ES-I3 (cell line): ENCODE measurements around the gene GGA3.
"Not testable (repeated sequence)": the region's sequence is repeated elsewhere in the genome, so short reads cannot be mapped to it uniquely, and the experiment has no call there.

Experiments used
- H3K36me3 ChIP-seq: 2 replicates; pipeline ENCODE4 v1.6.1; 2013; ENCODE audit warnings: mild to moderate bottlenecking, low read length, control low read depth, moderate library complexity; ENCODE audit not compliant: insufficient read depth
- H3K4me1 ChIP-seq: 2 replicates; pipeline ENCODE4 v1.6.1; 2013; ENCODE audit warnings: mild to moderate bottlenecking, control low read depth, low read length; ENCODE audit not compliant: insufficient read depth
- H3K9ac ChIP-seq: 2 replicates; pipeline ENCODE4 v1.6.1; 2013; ENCODE audit warnings: low read depth, mild to moderate bottlenecking, low read length, moderate library complexity
- H3K9me3 ChIP-seq: 2 replicates; pipeline ENCODE4 v1.6.1; 2013; ENCODE audit warnings: mild to moderate bottlenecking, low read length, moderate library complexity; ENCODE audit not compliant: control insufficient read depth, insufficient read depth

The GGA3 gene

GRCh38 chr17:75228847-75229246, 32.6 kb downstream of the GGA3 start:
- no peaks in the 10 kb centered on the region for H3K9me3 ChIP-seq
- H3K9ac ChIP-seq: no peak overlapping the region
- peaks cover 43% of the 10 kb centered on the region for H3K36me3 ChIP-seq
- H3K4me1 ChIP-seq: no peaks in the 10 kb centered on the region

GRCh38 chr17:75228305-75228704, 33.1 kb downstream of the GGA3 start:
- H3K9ac ChIP-seq: no peak overlapping the region
- no peaks in the 10 kb centered on the region for H3K4me1 ChIP-seq
- no peaks in the 10 kb centered on the region for H3K9me3 ChIP-seq
- H3K36me3 ChIP-seq: peaks cover 43% of the 10 kb centered on the region

- no peak overlapping the region for H3K9ac ChIP-seq
- peaks cover 40% of the 10 kb centered on the region for H3K36me3 ChIP-seq
- no peaks in the 10 kb centered on the region for H3K9me3 ChIP-seq
- no peaks in the 10 kb centered on the region for H3K4me1 ChIP-seq
Measured at GRCh38 chr17:75227729-75228128, 33.7 kb downstream of the GGA3 start.

GRCh38 chr17:75225016-75225415, 36.4 kb downstream of the GGA3 start:
- H3K36me3 ChIP-seq: peaks cover 38% of the 10 kb centered on the region
- no peak overlapping the region for H3K9ac ChIP-seq
- no peaks in the 10 kb centered on the region for H3K9me3 ChIP-seq

GRCh38 chr17:75219815-75220214, 41.6 kb downstream of the GGA3 start:
- Histone ChIP-seq H3K9ac (no peak overlapping the region), H3K9me3 (no peaks in the 10 kb centered on the region), H3K36me3 (peaks cover 29% of the 10 kb centered on the region), H3K4me1 (no peaks in the 10 kb centered on the region)

More at GRCh38 chr17:75225016-75225415, 36.4 kb downstream of the GGA3 start:
- H3K4me1 ChIP-seq: no peaks in the 10 kb centered on the region

- H3K4me1 ChIP-seq: no peaks in the 10 kb centered on the region
- no peaks in the 10 kb centered on the region for H3K9me3 ChIP-seq
- H3K9ac ChIP-seq: no peak overlapping the region
- peaks cover 37% of the 10 kb centered on the region for H3K36me3 ChIP-seq
Measured at GRCh38 chr17:75218131-75218530, 43.3 kb downstream of the GGA3 start.

GRCh38 chr17:75209061-75209460, 52.3 kb downstream of the GGA3 start:
- no peaks in the 10 kb centered on the region for H3K9me3 ChIP-seq
- no peak overlapping the region for H3K9ac ChIP-seq
- no peaks in the 10 kb centered on the region for H3K4me1 ChIP-seq
- H3K36me3 ChIP-seq: peaks cover 32% of the 10 kb centered on the region

- Histone ChIP-seq H3K36me3 (peaks cover 27% of the 10 kb centered on the region), H3K4me1 (no peaks in the 10 kb centered on the region), H3K9ac (no peak overlapping the region), H3K9me3 (no peaks in the 10 kb centered on the region)
Measured at GRCh38 chr17:75208161-75208560, 53.2 kb downstream of the GGA3 start.

GRCh38 chr17:75207760-75208159, 53.6 kb downstream of the GGA3 start:
- Histone ChIP-seq H3K36me3 (peaks cover 24% of the 10 kb centered on the region), H3K4me1 (no peaks in the 10 kb centered on the region), H3K9me3 (no peaks in the 10 kb centered on the region), H3K9ac (no peak overlapping the region)

GRCh38 chr17:75207050-75207407, 54.4 kb downstream of the GGA3 start:
- H3K9ac ChIP-seq: peak overlapping the region; percentile 98; the same call in 1 of the 2 replicates
- not testable (repeated sequence) for H3K9me3 ChIP-seq, H3K4me1 ChIP-seq
- peaks cover 19% of the 10 kb centered on the region for H3K36me3 ChIP-seq

- Histone ChIP-seq H3K36me3 (peaks cover 14% of the 10 kb centered on the region), H3K9ac (peak overlapping the region; percentile 98), H3K9me3 (no peaks in the 10 kb centered on the region), H3K4me1 (no peaks in the 10 kb centered on the region)
Measured at GRCh38 chr17:75205793-75206163, 55.6 kb downstream of the GGA3 start.

GRCh38 chr17:75205037-75205792, 56.2 kb downstream of the GGA3 start, which contains the start of gene NUP85:
Gene NUP85 (plus strand): TSS chr17:75205679. CDS start chr17:75205762, 83 bp downstream.
- Histone ChIP-seq H3K9ac (peak within 1 kb of the TSS; percentile 98), H3K36me3 (peaks cover 11% of the 10 kb centered on the region), H3K9me3 (no peaks in the 10 kb centered on the region), H3K4me1 (no peaks in the 10 kb centered on the region)

- H3K36me3 ChIP-seq: no peaks in the 10 kb centered on the region
- H3K9me3 ChIP-seq: no peaks in the 10 kb centered on the region
- no peak overlapping the region for H3K9ac ChIP-seq
- no peaks in the 10 kb centered on the region for H3K4me1 ChIP-seq
Measured at GRCh38 chr17:75199886-75200618, 61.4 kb downstream of the GGA3 start.

GRCh38 chr17:75194879-75195278, 66.5 kb downstream of the GGA3 start:
- H3K4me1 ChIP-seq: no peaks in the 10 kb centered on the region
- H3K9me3 ChIP-seq: no peaks in the 10 kb centered on the region
- no peak overlapping the region for H3K9ac ChIP-seq
- no peaks in the 10 kb centered on the region for H3K36me3 ChIP-seq

- H3K4me1 ChIP-seq: no peaks in the 10 kb centered on the region
- no peak overlapping the region for H3K9ac ChIP-seq
- H3K36me3 ChIP-seq: no peaks in the 10 kb centered on the region
- H3K9me3 ChIP-seq: no peaks in the 10 kb centered on the region
Measured at GRCh38 chr17:75191584-75191983, 69.8 kb downstream of the GGA3 start.
